SK-N-SH (cell line): Measurements from ENCODE around the gene IGF1R. TPM values are rescaled to one million over a fixed set of nuclear protein-coding genes. Genes with fewer than 3 reads are reported as not detected.

Source experiments
- CTCF ChIA-PET: fragments of 300-600, 350-600 bp; formaldehyde crosslinking; extraction: SDS; loops from one replicate; lab custom pipeline; 2021; lab: Yijun Ruan, JAX
- POLR2A ChIA-PET: fragments of 350-600 bp; sonication (Branson Sonifier 250); formaldehyde crosslinking; extraction: SDS; loops from one replicate; lab custom pipeline; 2020; ENCODE audit warnings: antibody characterized with exemption, inconsistent platforms; lab: Yijun Ruan, JAX
- DNase-seq: peaks from one replicate; pipeline ENCODE4 v3.0.0; 2012
- H2AFZ ChIP-seq: fragments of 200-600 bp; sonication (generic); 2 replicates; pipeline ENCODE4 v1.8.1; 2016; ENCODE audit warnings: antibody characterized with exemption, mild to moderate bottlenecking, low read depth
- H3F3A ChIP-seq: fragments of 200-600 bp; sonication (generic); replicated peaks from 2 replicates; pipeline ENCODE3; 2016; ENCODE audit warnings: antibody characterized with exemption, mild to moderate bottlenecking; ENCODE audit not compliant: insufficient read depth
- H3K27ac ChIP-seq, 2 experiments: fragments of 200-500 bp in 1 of 2; fragments of 200-600 bp in 1 of 2; sonication (Bioruptor generic) in 1 of 2; sonication (generic), shearing (Covaris generic) in 1 of 2; 2 replicates each; pipeline versions ENCODE4 v1.5.1 to v1.6.1; 2014 to 2016; ENCODE audit warnings: low read depth in 2 of 2, inconsistent platforms in 1 of 2, low read length in 1 of 2, mild to moderate bottlenecking in 1 of 2, mixed read lengths in 1 of 2
- H3K27me3 ChIP-seq: fragments of 200-600 bp; sonication (generic), shearing (Covaris generic); 2 replicates; pipeline ENCODE4 v1.6.1; 2016; ENCODE audit warnings: mixed run types; ENCODE audit not compliant: insufficient read depth
- H3K36me3 ChIP-seq, 2 experiments: fragments of 200-500 bp in 1 of 2; fragments of 200-600 bp in 1 of 2; sonication (Bioruptor generic) in 1 of 2; sonication (generic) in 1 of 2; replicated peaks in 1 of 2; 2 replicates each; pipeline versions ENCODE3 to v1.5.1; 2014 to 2016; ENCODE audit warnings: low read length in 1 of 2, mild to moderate bottlenecking in 1 of 2; ENCODE audit not compliant: insufficient read depth in 2 of 2, control insufficient read depth in 1 of 2
- H3K4me1 ChIP-seq, 2 experiments: fragments of 200-500 bp in 1 of 2; fragments of 200-600 bp in 1 of 2; sonication (Bioruptor generic) in 1 of 2; sonication (generic), shearing (Covaris generic) in 1 of 2; 2 replicates each; pipeline versions ENCODE4 v1.5.1 to v1.6.1; 2014 to 2016; ENCODE audit warnings: low read depth in 1 of 2, low read length in 1 of 2, mixed run types in 1 of 2; ENCODE audit not compliant: insufficient read depth in 2 of 2, control insufficient read depth in 1 of 2
- H3K4me2 ChIP-seq: fragments of 200-600 bp; sonication (generic), shearing (Covaris generic); 2 replicates; pipeline ENCODE4 v1.6.1; 2017; ENCODE audit warnings: mixed run types
- H3K4me3 ChIP-seq, 2 experiments: fragments of 200-500 bp in 1 of 2; fragments of 200-600 bp in 1 of 2; sonication (Bioruptor generic) in 1 of 2; sonication (generic), shearing (Covaris generic) in 1 of 2; 2 replicates each; pipeline versions ENCODE4 v1.5.1 to v1.8.1; 2014 to 2016; ENCODE audit warnings: low read depth in 2 of 2, inconsistent platforms in 1 of 2, low read length in 1 of 2, mild to moderate bottlenecking in 1 of 2, mixed read lengths in 1 of 2, moderate library complexity in 1 of 2
- H3K79me2 ChIP-seq: fragments of 200-600 bp; sonication (generic); 2 replicates; pipeline ENCODE4 v1.8.1; 2017; ENCODE audit warnings: mild to moderate bottlenecking; ENCODE audit not compliant: insufficient read depth
- H3K9ac ChIP-seq: fragments of 200-600 bp; sonication (generic); 2 replicates; pipeline ENCODE4 v1.6.1; 2017; ENCODE audit warnings: mixed run types
- H3K9me2 ChIP-seq: fragments of 200-600 bp; sonication (generic); 2 replicates; pipeline ENCODE4 v1.6.1; 2017; ENCODE audit warnings: mixed run types
- H3K9me3 ChIP-seq: fragments of 200-600 bp; sonication (generic); 2 replicates; pipeline ENCODE4 v1.6.1; 2017; ENCODE audit warnings: mixed run types, mild to moderate bottlenecking, moderate library complexity
- H4K20me1 ChIP-seq: fragments of 200-600 bp; sonication (generic); 2 replicates; pipeline ENCODE4 v1.6.1; 2017; ENCODE audit warnings: mild to moderate bottlenecking, mixed run types; ENCODE audit not compliant: insufficient read depth
- ELF1 ChIP-seq: IDR thresholded peaks from 2 replicates; pipeline ENCODE4 v1.4.0; 2012
- EP300 ChIP-seq, 2 experiments: IDR thresholded peaks; 2 replicates each; pipeline versions ENCODE4 v1.4.0 to v1.6.1; 2012; ENCODE audit warnings: borderline replicate concordance in 1 of 2, low read depth in 1 of 2, low read length in 1 of 2
- EZH2phosphoT487 ChIP-seq: fragments of 200-600 bp; sonication (generic); IDR thresholded peaks from 2 replicates; pipeline ENCODE4 v1.6.1; 2017; ENCODE audit warnings: low read depth, mixed run types, mild to moderate bottlenecking, antibody characterized with exemption, moderate library complexity, borderline replicate concordance
- FOSL2 ChIP-seq: IDR thresholded peaks from 2 replicates; pipeline ENCODE4 v1.4.0; 2012; ENCODE audit warnings: low read depth, mild to moderate bottlenecking, moderate library complexity, borderline replicate concordance
- FOXJ3 ChIP-seq: sonication (generic); formaldehyde crosslinking; IDR thresholded peaks from 2 replicates; pipeline ENCODE4 v1.5.1; 2020; ENCODE audit warnings: mild to moderate bottlenecking, missing genetic modification reagents
- GABPA ChIP-seq: IDR thresholded peaks from 2 replicates; pipeline ENCODE4 v1.4.0; 2012; ENCODE audit warnings: low read depth, mild to moderate bottlenecking
- GATA2 ChIP-seq: sonication (generic); formaldehyde crosslinking; IDR thresholded peaks from 2 replicates; pipeline ENCODE4 v1.5.0; 2020; ENCODE audit warnings: mild to moderate bottlenecking, missing genetic modification reagents
- MEF2A ChIP-seq: IDR thresholded peaks from 2 replicates; pipeline ENCODE4 v1.4.0; 2012; ENCODE audit warnings: low read depth, borderline replicate concordance
- NRF1 ChIP-seq: IDR thresholded peaks from 2 replicates; pipeline ENCODE4 v1.6.1; 2012; ENCODE audit warnings: low read depth, mild to moderate bottlenecking, low read length
- POLR2AphosphoS5 ChIP-seq: IDR thresholded peaks from 2 replicates; pipeline ENCODE4 v1.6.1; 2012; ENCODE audit warnings: low read depth, low read length
- RAD21 ChIP-seq: IDR thresholded peaks from 2 replicates; pipeline ENCODE4 v1.6.1; 2012; ENCODE audit warnings: mild to moderate bottlenecking, low read length
- RFX5 ChIP-seq: IDR thresholded peaks from 2 replicates; pipeline ENCODE4 v1.6.1; 2012; ENCODE audit warnings: mild to moderate bottlenecking, improper control_type of control experiment, low read length
- SMC3 ChIP-seq: IDR thresholded peaks from 2 replicates; pipeline ENCODE4 v1.6.1; 2012; ENCODE audit warnings: low read depth, low read length, improper control_type of control experiment
- YY1 ChIP-seq: IDR thresholded peaks from 2 replicates; pipeline ENCODE4 v1.4.0; 2012; ENCODE audit warnings: low read depth, mild to moderate bottlenecking
- WGBS: methylation state at CpG from one replicate; pipeline ENCODE4 v1.1.6; 2017; ENCODE audit warnings: low lambda C conversion rate; 5-methylcytosine and 5-hydroxymethylcytosine counted together
- polyA plus RNA-seq, 3 experiments: library from polyadenylated mRNA; depleted of rRNA; stranded (reverse); fragments of >200 nt; gene quantifications; 2 replicates each; pipeline ENCODE4 v1.2.3, GENCODE V29; 2012
- TF ChIP-seq, protein P1 (sequence below): fragments of 200-600 bp; sonication (generic); IDR thresholded peaks from 2 replicates; pipeline ENCODE4 v1.6.1; 2017; ENCODE audit warnings: antibody characterized with exemption, mild to moderate bottlenecking, moderate library complexity
- TF ChIP-seq, protein P2 (sequence below): IDR thresholded peaks from 2 replicates; pipeline ENCODE4 v1.4.0; 2012; ENCODE audit warnings: low read depth

The IGF1R gene
- polyA plus RNA-seq, 1 of the 3 experiments (the other 2 are of a cell fraction), result 9.5 TPM

DNA sequence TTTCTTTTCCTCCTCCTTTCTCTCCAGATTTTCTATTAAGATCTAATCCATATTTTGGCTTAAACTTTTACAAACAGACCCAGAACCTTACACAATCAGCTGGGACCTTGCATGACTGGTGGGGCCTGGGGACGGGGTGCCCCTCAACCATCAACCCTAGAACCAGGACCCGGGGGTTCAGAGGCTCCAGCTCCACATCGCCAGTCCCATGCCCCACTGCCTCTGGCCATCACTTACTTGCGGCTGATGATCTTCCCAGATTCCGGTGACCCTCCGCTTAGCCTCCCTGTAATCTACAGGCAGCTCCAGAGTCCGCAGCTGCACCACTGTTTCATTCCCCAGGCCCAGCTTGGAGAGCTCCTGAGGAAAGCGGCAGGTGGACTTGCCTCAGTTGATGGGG is 322.5 kb downstream of the IGF1R start:
- Histone ChIP-seq H3K4me1 (no peaks in the 10 kb centered on the region), H3K4me2 (no peak overlapping the region), H3K36me3 (no peaks in the 10 kb centered on the region), H3K79me2 (no peaks in the 10 kb centered on the region), H2AFZ (no peak overlapping the region), H3K4me3 (no peak overlapping the region), H3K9ac (no peak overlapping the region), H4K20me1 (no peaks in the 10 kb centered on the region), H3K27ac (no peak overlapping the region), H3K27me3 (no peaks in the 10 kb centered on the region), H3K9me2 (no peaks in the 10 kb centered on the region), H3F3A (no peaks in the 10 kb centered on the region), H3K9me3 (no peaks in the 10 kb centered on the region)
- TF ChIP-seq NRF1, result no peak
- no peak for TF ChIP-seq RAD21
- TF ChIP-seq EZH2phosphoT487, result no peak
- TF ChIP-seq RFX5, result no peak
- TF ChIP-seq, protein P1, sequence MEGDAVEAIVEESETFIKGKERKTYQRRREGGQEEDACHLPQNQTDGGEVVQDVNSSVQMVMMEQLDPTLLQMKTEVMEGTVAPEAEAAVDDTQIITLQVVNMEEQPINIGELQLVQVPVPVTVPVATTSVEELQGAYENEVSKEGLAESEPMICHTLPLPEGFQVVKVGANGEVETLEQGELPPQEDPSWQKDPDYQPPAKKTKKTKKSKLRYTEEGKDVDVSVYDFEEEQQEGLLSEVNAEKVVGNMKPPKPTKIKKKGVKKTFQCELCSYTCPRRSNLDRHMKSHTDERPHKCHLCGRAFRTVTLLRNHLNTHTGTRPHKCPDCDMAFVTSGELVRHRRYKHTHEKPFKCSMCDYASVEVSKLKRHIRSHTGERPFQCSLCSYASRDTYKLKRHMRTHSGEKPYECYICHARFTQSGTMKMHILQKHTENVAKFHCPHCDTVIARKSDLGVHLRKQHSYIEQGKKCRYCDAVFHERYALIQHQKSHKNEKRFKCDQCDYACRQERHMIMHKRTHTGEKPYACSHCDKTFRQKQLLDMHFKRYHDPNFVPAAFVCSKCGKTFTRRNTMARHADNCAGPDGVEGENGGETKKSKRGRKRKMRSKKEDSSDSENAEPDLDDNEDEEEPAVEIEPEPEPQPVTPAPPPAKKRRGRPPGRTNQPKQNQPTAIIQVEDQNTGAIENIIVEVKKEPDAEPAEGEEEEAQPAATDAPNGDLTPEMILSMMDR, result no peak
- TF ChIP-seq EP300 (IDR thresholded peaks at IDR 0.05; ENCODE audit: borderline replicate concordance in 1 of 2, low read depth in 1 of 2, low read length in 1 of 2), result no peak
- no peak for TF ChIP-seq GATA2
- TF ChIP-seq GABPA, result no peak
- TF ChIP-seq YY1, result no peak
- TF ChIP-seq FOXJ3, result no peak
- ChIA-PET CTCF (interaction anchor here (1.1 kb wide), 1 partner anchor 106 kb away, joined by 3 read pairs; no protein-coding TSS in a partner anchor), POLR2A (no interaction called here)
- WGBS, result 87% methylated on average over 7 of the region's 8 CpGs
- DNase-seq, result no peak

DNA sequence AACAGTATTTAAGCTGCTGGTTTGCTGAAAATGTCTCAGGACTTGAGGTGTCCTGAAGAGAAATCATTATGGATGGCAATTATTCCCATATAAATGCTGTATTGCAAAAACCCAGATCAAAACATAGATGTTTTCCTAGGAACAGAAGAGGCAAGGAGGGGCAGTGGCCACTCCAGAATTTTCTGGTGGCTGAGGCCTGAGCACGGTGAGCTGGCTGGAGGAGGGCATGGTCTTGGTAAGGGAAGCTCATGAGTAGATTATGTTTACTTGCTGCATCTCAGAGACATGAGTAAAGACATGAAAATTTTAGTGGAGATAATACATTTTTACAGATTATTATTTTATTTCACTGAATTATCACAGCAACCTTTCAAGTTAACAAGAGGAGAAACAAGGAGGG is 328.2 kb downstream of the IGF1R start:
- Histone ChIP-seq H3K9ac (no peak overlapping the region), H3K9me2 (no peaks in the 10 kb centered on the region)
- 87% methylated on average over 1 of the region's 1 CpG for WGBS

More for the DNA sequence above, 328.2 kb downstream of the IGF1R start:
- Histone ChIP-seq H3K27me3 (no peaks in the 10 kb centered on the region), H3K4me2 (no peak overlapping the region), H3K4me1 (no peaks in the 10 kb centered on the region), H3K27ac (no peak overlapping the region), H3K79me2 (no peaks in the 10 kb centered on the region)
- POLR2A ChIA-PET, result no interaction called here
- no peak for TF ChIP-seq RFX5
- TF ChIP-seq, protein P2, sequence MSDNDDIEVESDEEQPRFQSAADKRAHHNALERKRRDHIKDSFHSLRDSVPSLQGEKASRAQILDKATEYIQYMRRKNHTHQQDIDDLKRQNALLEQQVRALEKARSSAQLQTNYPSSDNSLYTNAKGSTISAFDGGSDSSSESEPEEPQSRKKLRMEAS, result no peak
- no peak for TF ChIP-seq FOSL2
- TF ChIP-seq MEF2A, result no peak
- TF ChIP-seq POLR2AphosphoS5, result no peak
- no peak for TF ChIP-seq GATA2
- no peak for TF ChIP-seq SMC3
- TF ChIP-seq ELF1, result no peak
- TF ChIP-seq YY1, result no peak
- TF ChIP-seq EZH2phosphoT487, result no peak
- no peak for TF ChIP-seq GABPA
- TF ChIP-seq, all 33 proteins: peak for 0
- H2AFZ ChIP-seq, result no peak overlapping the region
- no peak for DNase-seq
- H3K9me3 ChIP-seq, result no peaks in the 10 kb centered on the region
- H3F3A ChIP-seq, result no peaks in the 10 kb centered on the region
- H4K20me1 ChIP-seq, result no peaks in the 10 kb centered on the region
- CTCF ChIA-PET, result interaction anchor here (0.8 kb wide), 1 partner anchor 59 kb away, joined by 3 read pairs; no protein-coding TSS in a partner anchor
- H3K4me3 ChIP-seq, result no peak overlapping the region
- H3K36me3 ChIP-seq, result no peaks in the 10 kb centered on the region
